Activated T-cell treated with anti-CD3 and anti-CD28 coated beads, Interleukin-2, amount 50 U/mL, for 1 hour (primary cell): ENCODE data around the gene THAP3.
"Not testable (repeated sequence)": the region's sequence is repeated elsewhere in the genome, so short reads cannot be mapped to it uniquely, and the experiment has no call there.

Experiments
- DNase-seq: peaks from one replicate; pipeline ENCODE4 v3.0.0-alpha.2; 2020

Gene THAP3

DNA sequence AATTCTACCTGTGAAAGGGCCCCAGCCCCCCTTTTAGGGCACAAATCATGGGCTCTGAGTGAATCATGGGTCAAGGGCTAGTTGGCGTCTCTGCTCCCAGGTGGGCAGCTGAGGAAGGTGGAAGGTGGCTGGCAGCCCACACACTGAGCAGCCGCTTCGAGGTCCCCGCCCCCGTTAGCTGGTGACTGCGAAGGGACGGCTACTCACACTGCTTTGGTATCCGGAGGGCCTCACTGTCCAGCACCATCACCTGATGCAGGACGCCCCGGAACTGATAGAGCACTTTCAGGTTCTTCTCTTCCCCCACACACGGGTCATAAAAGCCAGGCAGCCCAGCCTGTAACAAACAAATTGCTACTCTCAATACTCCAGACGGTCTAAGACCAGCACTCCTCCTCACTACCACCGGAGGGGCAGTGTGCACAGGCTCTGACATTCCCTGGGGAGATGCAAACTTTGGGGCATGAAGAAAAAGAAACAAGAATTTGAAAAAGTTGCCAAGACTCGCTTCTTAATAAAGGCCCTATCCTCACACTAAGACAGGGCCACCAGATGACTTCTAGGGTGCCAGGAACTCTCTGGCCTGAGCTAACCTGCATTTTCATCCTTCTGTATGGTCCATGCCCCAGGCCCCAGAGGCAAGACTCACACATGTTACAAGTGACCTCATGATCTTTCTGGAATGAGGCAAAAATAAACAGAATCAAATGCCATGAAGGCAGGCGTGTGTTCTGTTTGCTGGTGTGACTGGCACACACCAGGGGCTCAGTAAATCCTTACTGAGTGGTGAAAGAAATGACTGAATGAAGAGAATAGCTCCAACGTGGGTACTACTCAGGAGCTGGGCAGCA, 11.5 kb downstream of the THAP3 start:
- no peak for DNase-seq

DNA sequence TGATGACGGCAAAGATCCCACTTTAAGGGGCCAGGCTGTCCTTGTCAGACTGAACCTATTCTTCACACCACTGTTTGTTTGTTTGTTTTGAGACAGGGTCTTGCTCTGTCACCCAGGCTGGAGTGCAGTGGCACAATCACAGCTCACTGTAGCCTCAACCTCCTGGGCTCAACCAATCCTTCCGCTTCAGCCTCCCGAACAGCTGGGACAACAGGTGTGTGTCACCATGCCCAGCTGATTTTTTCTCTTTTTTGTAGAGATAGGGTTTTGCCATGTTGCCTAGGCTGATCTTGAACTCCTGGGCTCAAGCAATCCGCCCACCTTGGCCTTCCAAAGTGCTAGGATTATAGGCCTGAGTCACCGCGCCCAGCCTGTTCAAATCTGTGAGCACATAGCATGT, 12.1 kb downstream of the THAP3 start:
- DNase-seq: not testable (repeated sequence)

- DNase-seq: no peak
These were observed 13.1 kb downstream of the THAP3 start for GRCh38 chr1:6637770-6638169.

- no peak for DNase-seq
These were observed 13.6 kb downstream of the THAP3 start for GRCh38 chr1:6638226-6638625.

GRCh38 chr1:6640867-6641266, 16.2 kb downstream of the THAP3 start:
- DNase-seq: not testable (repeated sequence)

DNA sequence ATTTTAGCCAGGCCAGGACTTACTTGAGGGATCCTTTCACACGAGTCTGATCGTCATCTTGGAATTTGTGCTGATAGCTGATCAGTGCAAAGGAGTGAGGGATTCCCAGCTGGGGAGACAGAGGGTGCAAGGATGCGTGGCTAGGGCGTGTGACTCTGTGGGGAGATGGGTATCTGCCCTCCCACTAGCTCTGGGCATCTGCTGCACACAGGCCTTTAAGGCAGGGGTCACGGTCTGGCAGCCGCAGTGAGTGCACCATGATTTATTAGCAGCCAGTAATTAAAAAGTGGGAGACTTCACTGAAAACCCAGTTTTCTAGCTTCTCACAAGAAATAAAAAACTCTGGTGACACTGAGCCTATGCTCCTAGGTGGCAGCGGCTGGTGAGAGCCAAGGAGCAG, 20.4 kb downstream of the THAP3 start:
- DNase-seq: no peak

GRCh38 chr1:6646499-6647148, 22.0 kb downstream of the THAP3 start:
- peak; percentile 27 for DNase-seq

- no peak for DNase-seq
These were observed 23.9 kb downstream of the THAP3 start for GRCh38 chr1:6648556-6648955.

GRCh38 chr1:6651909-6652308, 27.2 kb downstream of the THAP3 start:
- no peak for DNase-seq

- no peak for DNase-seq
These were observed 28.3 kb downstream of the THAP3 start for GRCh38 chr1:6652986-6653385.

DNA sequence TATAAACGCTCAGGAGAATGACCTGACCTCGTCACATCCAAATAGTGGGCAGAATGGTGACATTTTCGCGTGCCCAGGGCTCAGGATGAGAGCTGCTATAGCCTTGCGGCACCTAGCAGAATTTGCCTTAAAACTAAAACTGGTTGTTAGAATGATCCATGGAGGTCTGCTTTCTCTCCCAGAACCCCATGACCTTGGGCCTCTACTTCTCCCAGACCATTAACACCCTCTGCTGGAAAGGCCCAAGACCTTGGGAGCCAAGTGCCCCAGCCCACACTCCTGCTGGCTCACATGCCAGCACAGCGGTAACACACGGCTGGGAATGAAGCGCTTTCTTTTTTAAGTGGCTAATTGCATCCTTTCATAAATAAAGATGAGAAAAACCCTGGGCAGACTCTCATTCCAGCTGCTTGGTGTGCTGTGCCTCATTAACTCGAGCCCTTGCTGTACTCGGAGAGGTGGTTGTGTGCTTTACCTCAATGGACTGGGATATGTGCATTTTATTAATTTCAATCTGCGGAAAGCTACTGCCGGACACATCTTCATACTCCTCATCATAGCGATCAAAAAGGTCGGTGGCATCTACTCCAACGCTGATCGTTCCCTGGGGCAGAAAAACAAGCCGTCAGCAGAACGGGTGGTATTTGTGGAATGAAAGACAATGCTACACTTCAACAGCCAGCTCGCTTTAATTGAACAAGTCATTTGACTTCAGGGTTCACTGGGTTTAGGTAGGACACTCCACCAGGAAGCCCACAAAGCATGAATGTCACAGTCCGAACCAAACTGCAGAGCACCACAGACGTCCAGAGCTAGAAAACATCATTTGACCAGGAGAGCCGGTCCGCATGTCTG, 29.0 kb downstream of the THAP3 start:
- DNase-seq: no peak

- DNase-seq: no peak
These were observed 32.5 kb downstream of the THAP3 start for GRCh38 chr1:6657138-6657537.

DNA sequence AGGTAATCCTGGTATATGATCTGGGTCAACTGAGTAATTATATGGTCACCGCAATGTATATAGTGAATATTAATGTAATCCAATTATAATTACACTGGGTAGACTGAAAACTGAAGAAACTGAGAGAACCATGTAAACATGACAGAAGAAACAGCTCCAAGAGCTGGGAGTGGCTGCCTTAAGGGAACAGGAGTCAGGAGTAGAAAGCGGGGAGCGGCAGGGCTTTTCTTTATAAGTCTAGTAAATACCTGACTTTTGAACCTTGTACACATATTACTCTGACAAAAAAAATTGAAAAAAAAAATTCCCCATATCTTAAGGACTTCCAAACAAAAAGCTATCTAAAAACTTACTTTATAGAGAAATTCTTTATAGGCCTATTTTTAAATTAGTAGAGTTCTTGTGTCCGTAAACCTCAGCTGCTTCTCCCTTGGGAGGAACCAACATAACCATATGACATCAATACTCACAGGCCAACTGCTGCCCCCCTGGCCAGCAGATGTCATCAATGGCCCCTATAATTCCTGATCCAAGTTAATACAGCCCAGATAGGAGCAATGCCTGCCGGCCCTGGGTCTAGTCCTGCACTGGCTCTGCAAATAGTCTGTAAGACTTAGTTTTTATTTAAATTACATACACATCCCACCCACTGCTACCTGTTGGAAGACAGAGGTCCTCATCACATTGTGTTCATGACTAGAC, 33.8 kb downstream of the THAP3 start:
- DNase-seq: no peak

DNA sequence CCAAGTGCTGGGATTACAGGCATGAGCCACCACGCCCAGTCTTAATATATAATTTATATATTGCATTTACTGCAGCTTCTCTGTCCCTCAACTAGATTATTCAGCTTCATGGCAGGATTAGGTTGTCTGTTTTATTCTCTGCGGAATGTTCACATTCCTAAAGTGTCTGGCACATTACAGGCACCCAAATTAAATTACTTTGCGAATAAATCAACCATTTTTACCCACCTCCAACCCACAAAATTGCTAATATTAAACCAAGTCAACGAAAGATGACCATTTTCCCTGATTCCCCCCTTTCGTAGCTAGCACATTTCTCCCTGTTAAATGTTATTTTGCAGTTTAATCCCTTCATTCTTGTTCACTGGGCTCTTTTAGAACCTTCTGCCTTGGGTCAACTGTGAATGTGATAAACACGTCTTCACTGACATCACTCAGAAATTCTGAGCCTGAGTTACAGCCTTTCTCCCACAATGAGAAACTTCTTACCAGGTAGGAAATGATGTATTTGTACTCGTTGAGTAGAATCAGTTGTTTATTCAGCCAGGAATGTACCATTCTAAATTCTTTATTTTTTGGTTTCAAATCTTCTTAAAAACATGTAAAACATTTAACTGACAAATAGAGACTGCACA, 35.9 kb downstream of the THAP3 start:
- DNase-seq: no peak

DNA sequence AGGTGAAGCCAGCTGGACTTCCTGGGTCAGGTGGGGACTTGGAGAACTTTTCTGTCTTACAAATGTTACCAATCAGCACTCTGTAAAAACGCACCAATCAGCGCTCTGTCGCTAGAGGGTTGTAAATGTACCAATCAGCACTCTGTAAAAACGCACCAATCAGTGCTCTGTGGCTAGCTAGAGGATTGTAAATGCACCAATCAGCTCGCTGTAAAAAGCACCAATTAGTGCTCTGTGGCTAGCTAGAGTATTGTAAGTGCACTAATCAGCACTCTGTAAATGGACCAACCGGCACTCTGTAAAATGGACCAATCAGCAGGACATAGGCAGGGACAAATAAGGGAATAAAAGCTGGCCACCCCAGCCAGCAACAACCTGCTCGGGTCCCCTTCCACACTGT, 37.8 kb downstream of the THAP3 start:
- DNase-seq: not testable (repeated sequence)

- DNase-seq: no peak
These were observed 42.0 kb downstream of the THAP3 start for GRCh38 chr1:6666696-6667095.

GRCh38 chr1:6667139-6667538, 42.5 kb downstream of the THAP3 start:
- DNase-seq: no peak

DNA sequence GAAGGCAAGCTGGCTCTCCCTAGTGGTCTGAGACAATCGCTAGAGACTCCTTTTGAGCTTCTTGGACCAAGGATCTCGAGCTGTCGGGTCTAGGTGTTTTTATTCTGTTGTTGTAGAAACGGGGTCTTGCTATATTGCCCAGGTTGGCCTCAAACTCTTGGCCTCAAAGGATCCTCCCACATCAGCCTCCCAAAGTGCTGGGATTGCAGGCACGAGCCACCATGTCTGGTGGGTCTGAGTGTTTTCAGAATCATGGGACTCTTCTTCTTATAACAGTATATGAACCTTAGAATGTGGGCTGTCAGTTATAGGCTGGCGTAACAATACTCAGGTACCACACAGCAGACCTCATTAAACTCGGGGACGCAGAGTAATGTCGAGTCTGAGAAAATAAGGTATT, 43.8 kb downstream of the THAP3 start:
- no peak for DNase-seq

GRCh38 chr1:6672558-6672957, 47.9 kb downstream of the THAP3 start:
- no peak for DNase-seq

GRCh38 chr1:6673816-6674398, 49.2 kb downstream of the THAP3 start:
- no peak for DNase-seq

- DNase-seq: no peak
These were observed 50.1 kb downstream of the THAP3 start for GRCh38 chr1:6674771-6675170.

DNA sequence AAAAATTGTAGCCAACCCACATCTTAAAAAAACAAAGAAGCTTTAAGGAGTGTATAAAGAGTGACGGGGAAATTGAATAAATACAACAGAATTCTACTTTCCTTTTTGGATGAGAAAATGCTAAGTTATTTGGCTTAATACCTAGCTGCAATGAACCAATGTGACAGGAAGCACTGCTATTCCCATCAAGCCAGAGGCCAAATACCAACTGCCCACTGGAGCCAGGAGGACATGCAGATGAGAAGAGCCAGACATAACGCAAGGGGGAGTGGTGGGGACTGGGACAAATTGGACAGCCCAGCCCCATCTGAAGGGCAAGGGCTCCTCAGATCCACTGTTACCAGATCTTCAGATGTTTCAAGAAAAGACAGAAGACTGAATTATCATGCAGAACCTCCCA, 51.3 kb downstream of the THAP3 start:
- no peak for DNase-seq
